Measurements from ENCODE around the gene FUT1.

- TF ChIP-seq CTCF (IDR thresholded peaks at IDR 0.05) (peak; percentile 88 to 99 (median 95)), POLR2A (IDR thresholded peaks at IDR 0.05) (peak in 2 of 3 donors; percentile 23 to 39)
These were observed 42.7 kb upstream of the FUT1 start for GRCh38 chr19:48795055-48795684.
